Common myeloid progenitor, CD34-positive (primary cell): ENCODE results near the gene CEMIP.
A peak's percentile ranks its signal among the peaks of the same experiment; 100 is the strongest.

ENCODE experiments used
- CTCF ChIA-PET: fragments of 350-600 bp; sonication (Branson Sonifier 250); formaldehyde crosslinking; loops from one replicate; lab custom pipeline; 2021; ENCODE audit warnings: antibody characterized with exemption; lab: Charles Lee
- POLR2A ChIA-PET: fragments of 350-600 bp; sonication (Branson Sonifier 250); formaldehyde crosslinking; loops from one replicate; lab custom pipeline; 2021; ENCODE audit warnings: antibody characterized with exemption; lab: Charles Lee
- DNase-seq, 3 donors: peaks; one replicate each; pipeline versions ENCODE4 v3.0.0 to v3.0.0-alpha.2; 2013
- H3K27ac ChIP-seq, 2 experiments: 1 replicate in 1 of 2; 2 replicates in 1 of 2; pipeline ENCODE4 v1.7.0; 2013; ENCODE audit warnings: inconsistent platforms in 2 of 2, low read length in 2 of 2, mild to moderate bottlenecking in 2 of 2, low read depth in 1 of 2, moderate library complexity in 1 of 2; ENCODE audit not compliant: severe bottlenecking in 2 of 2, insufficient read depth in 1 of 2, poor library complexity in 1 of 2
- H3K27me3 ChIP-seq, 5 experiments: replicated peaks in 2 of 5; 1 replicate in 3 of 5; 2 replicates in 2 of 5; pipeline versions ENCODE4 v1.6.1 to v1.7.0; 2013; ENCODE audit warnings: low read length in 4 of 5, mild to moderate bottlenecking in 2 of 5, moderate library complexity in 2 of 5, inconsistent platforms in 1 of 5; ENCODE audit not compliant: insufficient read depth in 5 of 5, control insufficient read depth in 4 of 5
- H3K36me3 ChIP-seq, 4 experiments: 1 replicate in 2 of 4; 2 replicates in 2 of 4; pipeline versions ENCODE4 v1.6.1 to v1.7.0; 2013; ENCODE audit warnings: low read length in 3 of 4, control low read depth in 1 of 4, mild to moderate bottlenecking in 1 of 4; ENCODE audit not compliant: control insufficient read depth in 4 of 4, insufficient read depth in 4 of 4
- H3K4me1 ChIP-seq, 4 experiments: 1 replicate in 3 of 4; 2 replicates in 1 of 4; pipeline versions ENCODE4 v1.6.1 to v1.7.1; 2013; ENCODE audit warnings: low read length in 3 of 4, mild to moderate bottlenecking in 3 of 4, control low read depth in 1 of 4, inconsistent platforms in 1 of 4, moderate library complexity in 1 of 4; ENCODE audit not compliant: control insufficient read depth in 4 of 4, insufficient read depth in 4 of 4; ENCODE audit errors: control extremely low read depth in 1 of 4
- H3K4me3 ChIP-seq, 7 experiments: 1 replicate in 4 of 7; 2 replicates in 3 of 7; pipeline versions ENCODE4 v1.5.1 to v1.7.0; 2013; ENCODE audit warnings: mild to moderate bottlenecking in 7 of 7, low read length in 6 of 7, moderate library complexity in 6 of 7, inconsistent platforms in 2 of 7, low read depth in 2 of 7, control low read depth in 1 of 7; ENCODE audit not compliant: insufficient read depth in 4 of 7, control insufficient read depth in 1 of 7; ENCODE audit errors: extremely low read depth in 1 of 7
- H3K9me3 ChIP-seq, 5 experiments: 1 replicate in 4 of 5; 2 replicates in 1 of 5; pipeline versions ENCODE4 v1.6.1 to v1.7.1; 2013; ENCODE audit warnings: low read length in 4 of 5, mild to moderate bottlenecking in 2 of 5, inconsistent platforms in 1 of 5, low read depth in 1 of 5, moderate library complexity in 1 of 5; ENCODE audit not compliant: control insufficient read depth in 4 of 5, insufficient read depth in 2 of 5; ENCODE audit errors: control extremely low read depth in 1 of 5
- WGBS: methylation state at CpG from one replicate; pipeline ENCODE4 v1.1.5; 2013; ENCODE audit not compliant: insufficient coverage; 5-methylcytosine and 5-hydroxymethylcytosine counted together

CEMIP gene

GRCh38 chr15:80974914-80975313, 195.7 kb downstream of the CEMIP start:
- ChIA-PET CTCF (interaction anchor here (0.6 to 4.9 kb wide), 3 partner anchors 133 to 614 kb away, joined by 3 to 28 read pairs (median 3); no protein-coding TSS in a partner anchor), POLR2A (interaction anchor here (0.6 kb wide), 1 partner anchor 117 kb away, joined by 3 read pairs; no protein-coding TSS in a partner anchor)

DNA sequence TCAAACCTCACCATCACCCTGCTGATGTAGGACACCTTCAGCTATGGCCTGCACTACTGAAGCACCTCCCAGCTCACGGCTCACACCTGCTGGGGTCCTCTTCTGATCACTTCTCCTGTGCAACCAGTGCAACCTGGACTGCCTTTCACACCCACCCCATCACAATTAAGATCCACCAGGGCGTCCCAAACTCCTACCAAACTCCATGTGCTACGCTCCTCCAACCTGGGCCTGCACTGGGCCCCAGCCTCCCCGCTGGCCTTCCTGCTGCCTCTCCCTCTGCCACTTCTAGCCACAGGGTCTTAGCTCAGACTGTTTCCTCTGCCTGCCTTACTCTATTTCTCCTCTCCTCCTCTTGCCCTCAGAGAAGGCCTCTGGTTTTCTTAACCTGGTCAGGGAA, 197.7 kb downstream of the CEMIP start:
- POLR2A ChIA-PET = no interaction called here
- no peaks in the 10 kb centered on the region for H3K9me3 ChIP-seq
- no peak for DNase-seq
- CTCF ChIA-PET = interaction anchor here (0.8 to 4.9 kb wide), 10 partner anchors 8 to 289 kb away, joined by 3 to 28 read pairs (median 4); no protein-coding TSS in a partner anchor
- H3K27ac ChIP-seq = no peak overlapping the region
- H3K36me3 ChIP-seq = peaks cover 7 to 56% (median 36%) of the 10 kb centered on the region in 4 experiments
- H3K4me1 ChIP-seq = peaks cover 0 to 3% (median 0%) of the 10 kb centered on the region in 4 experiments
- H3K4me3 ChIP-seq = no peak overlapping the region
- 70% methylated on average over 4 of the region's 4 CpGs for WGBS
- H3K27me3 ChIP-seq = no peaks in the 10 kb centered on the region

More at GRCh38 chr15:80974914-80975313, 195.7 kb downstream of the CEMIP start:
- WGBS = no CpG with 5 or more reads among the region's 4 CpGs
- no peak for DNase-seq
- Histone ChIP-seq H3K9me3 (no peaks in the 10 kb centered on the region), H3K36me3 (peaks cover 7 to 46% (median 32%) of the 10 kb centered on the region in 4 experiments), H3K4me3 (no peak overlapping the region), H3K4me1 (peaks cover 0 to 1% (median 0%) of the 10 kb centered on the region in 4 experiments), H3K27me3 (no peaks in the 10 kb centered on the region), H3K27ac (no peak overlapping the region)

DNA sequence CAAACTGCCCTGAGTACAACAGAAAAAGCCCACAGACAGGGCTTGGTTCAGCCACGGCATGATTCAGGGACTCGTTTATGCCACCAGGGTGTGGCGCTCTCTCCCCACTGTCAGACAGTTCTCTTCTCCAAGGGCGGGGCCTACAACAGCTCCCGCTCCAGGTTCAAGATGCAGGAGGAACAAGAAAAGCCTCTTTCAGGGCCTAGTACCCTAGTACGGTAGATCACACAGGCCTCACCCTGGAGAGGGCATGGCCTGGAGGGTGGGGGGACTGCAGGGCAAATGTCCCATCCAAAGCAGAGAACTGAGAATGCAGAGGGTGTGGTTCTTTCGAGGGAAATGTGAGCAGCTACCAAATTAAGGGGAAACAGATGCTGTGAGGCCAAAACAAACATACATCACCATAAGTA, 198.5 kb downstream of the CEMIP start:
- Histone ChIP-seq H3K4me1 (peaks cover 0 to 7% (median 0%) of the 10 kb centered on the region in 4 experiments), H3K27ac (peak overlapping the region in 1 of 2 experiments; percentile 20), H3K27me3 (no peaks in the 10 kb centered on the region), H3K9me3 (no peaks in the 10 kb centered on the region), H3K36me3 (peaks cover 7 to 60% (median 35%) of the 10 kb centered on the region in 4 experiments), H3K4me3 (no peak overlapping the region)
- CTCF ChIA-PET = interaction anchor here (0.8 to 4.9 kb wide), 11 partner anchors 9 to 288 kb away, joined by 3 to 28 read pairs (median 3); no protein-coding TSS in a partner anchor
- 80% methylated on average over 6 of the region's 7 CpGs for WGBS
- DNase-seq = peak; percentile 47 to 70 (median 54)
- POLR2A ChIA-PET = no interaction called here

GRCh38 chr15:80978685-80979329, 199.6 kb downstream of the CEMIP start:
- 99% methylated on average over 6 of the region's 7 CpGs for WGBS
- no peak for DNase-seq

DNA sequence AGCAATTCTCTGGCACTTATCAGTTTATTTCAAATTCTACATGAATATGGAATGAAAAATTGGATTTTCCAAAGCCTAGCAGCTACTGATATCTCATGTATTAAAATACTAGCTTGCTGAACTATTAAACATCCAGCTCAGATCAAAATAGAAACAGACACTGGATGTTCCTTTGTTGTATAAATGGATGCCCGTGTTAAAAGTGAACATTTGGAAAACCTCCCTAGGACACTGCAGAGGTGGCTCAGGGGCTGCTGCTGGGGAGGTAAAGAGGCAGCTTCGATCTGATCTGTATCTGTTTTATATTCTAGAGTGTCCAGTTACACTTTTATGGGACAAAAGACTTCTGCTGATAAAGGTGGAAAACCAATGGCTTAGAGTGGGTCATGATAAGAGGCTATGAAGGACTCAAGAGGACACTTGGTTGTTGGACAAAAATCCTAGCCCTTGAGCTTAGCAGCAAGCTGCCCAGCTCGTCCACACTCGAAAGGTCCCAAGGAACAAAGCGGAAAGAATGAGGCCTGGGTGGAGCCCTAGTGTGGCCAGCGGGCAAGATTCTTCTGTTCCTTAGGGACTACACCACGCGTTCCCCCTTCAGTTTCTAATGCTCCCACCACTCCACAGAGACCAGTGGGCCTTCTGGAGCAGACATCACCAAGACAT, 200.5 kb downstream of the CEMIP start:
- Histone ChIP-seq H3K4me1 (peaks cover 1 to 14% (median 5%) of the 10 kb centered on the region in 4 experiments), H3K4me3 (no peak overlapping the region), H3K27ac (peak overlapping the region in 1 of 2 experiments; percentile 37), H3K36me3 (peaks cover 7 to 52% (median 26%) of the 10 kb centered on the region in 4 experiments), H3K9me3 (no peaks in the 10 kb centered on the region), H3K27me3 (no peaks in the 10 kb centered on the region)
- CTCF ChIA-PET = interaction anchor here (0.7 to 2.4 kb wide), 6 partner anchors 8 to 289 kb away, joined by 3 to 12 read pairs (median 3); no protein-coding TSS in a partner anchor
- no peak for DNase-seq
- WGBS = 65% methylated on average over 8 of the region's 8 CpGs
- POLR2A ChIA-PET = no interaction called here

More at GRCh38 chr15:80978685-80979329, 199.6 kb downstream of the CEMIP start:
- Histone ChIP-seq H3K27me3 (no peaks in the 10 kb centered on the region), H3K27ac (peak overlapping the region in 1 of 2 experiments; percentile 37), H3K9me3 (no peaks in the 10 kb centered on the region), H3K4me1 (peaks cover 0 to 9% (median 0%) of the 10 kb centered on the region in 4 experiments), H3K4me3 (no peak overlapping the region), H3K36me3 (peaks cover 7 to 55% (median 29%) of the 10 kb centered on the region in 4 experiments)
- ChIA-PET POLR2A (no interaction called here), CTCF (interaction anchor here (0.7 to 2.4 kb wide), 7 partner anchors 8 to 290 kb away, joined by 3 to 12 read pairs (median 3); no protein-coding TSS in a partner anchor)

DNA sequence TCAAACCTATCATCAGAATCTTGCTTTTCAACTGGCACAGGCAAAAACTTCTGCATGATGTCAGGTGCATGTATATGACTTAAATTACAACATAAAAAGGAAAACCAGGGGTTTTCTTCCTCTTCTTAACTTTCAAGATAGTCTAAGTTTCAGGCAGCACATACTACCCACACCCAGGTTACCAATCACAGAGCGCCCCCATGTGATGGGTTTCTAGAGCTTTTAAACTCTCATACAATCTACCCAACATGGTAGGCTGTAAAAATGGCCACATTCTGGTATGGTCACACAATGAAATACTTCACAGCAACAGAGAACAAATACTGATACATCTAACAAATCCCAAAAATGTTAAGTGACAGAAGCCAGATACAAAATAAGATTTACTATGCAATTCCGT, 203.0 kb downstream of the CEMIP start:
- peaks cover 1 to 36% (median 22%) of the 10 kb centered on the region in 4 experiments for H3K4me1 ChIP-seq
- POLR2A ChIA-PET = no interaction called here
- H3K36me3 ChIP-seq = peaks cover 5 to 41% (median 23%) of the 10 kb centered on the region in 4 experiments
- no peaks in the 10 kb centered on the region for H3K9me3 ChIP-seq
- CTCF ChIA-PET = interaction anchor here (1.1 kb wide), 1 partner anchor 10 kb away, joined by 3 read pairs; no protein-coding TSS in a partner anchor
- H3K27ac ChIP-seq = peak overlapping the region in 1 of 2 experiments; percentile 20
- WGBS = 100% methylated on average over 1 of the region's 2 CpGs
- no peak overlapping the region for H3K4me3 ChIP-seq
- H3K27me3 ChIP-seq = no peaks in the 10 kb centered on the region
- DNase-seq = peak in 2 of 3 donors; percentile 43 to 48
